NOMO-1 treated with DMSO at 0.1 percent for 48 hours (cell line): ENCODE data around the gene OGA.
"Not testable (repeated sequence)": the region's sequence is repeated elsewhere in the genome, so short reads cannot be mapped to it uniquely, and the experiment has no call there.

Source experiments
- DNase-seq: peaks from one replicate; lab custom pipeline; 2025; ENCODE audit not compliant: unreplicated experiment; lab: John Stamatoyannopoulos, UW

The OGA gene

DNA sequence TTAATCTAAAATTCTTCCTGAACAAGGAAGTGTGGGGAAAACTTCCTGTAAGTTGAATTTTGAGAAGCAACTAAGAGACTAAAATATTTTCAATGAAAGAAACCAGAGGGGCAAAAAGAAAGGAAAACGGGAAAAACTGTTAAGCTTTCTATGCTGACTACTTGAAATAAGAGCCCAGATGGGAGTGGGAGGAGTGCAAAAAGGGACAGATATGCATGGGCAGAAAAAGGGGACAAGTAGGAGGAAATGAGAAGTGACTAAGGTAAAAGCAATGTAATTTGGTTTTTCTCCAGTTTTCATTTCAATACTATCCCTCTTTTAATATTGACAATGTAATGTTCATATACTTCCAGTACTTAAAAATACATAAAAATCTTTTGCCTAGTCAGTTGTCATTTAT is 11.1 kb downstream of the OGA start:
- DNase-seq: no peak

DNA sequence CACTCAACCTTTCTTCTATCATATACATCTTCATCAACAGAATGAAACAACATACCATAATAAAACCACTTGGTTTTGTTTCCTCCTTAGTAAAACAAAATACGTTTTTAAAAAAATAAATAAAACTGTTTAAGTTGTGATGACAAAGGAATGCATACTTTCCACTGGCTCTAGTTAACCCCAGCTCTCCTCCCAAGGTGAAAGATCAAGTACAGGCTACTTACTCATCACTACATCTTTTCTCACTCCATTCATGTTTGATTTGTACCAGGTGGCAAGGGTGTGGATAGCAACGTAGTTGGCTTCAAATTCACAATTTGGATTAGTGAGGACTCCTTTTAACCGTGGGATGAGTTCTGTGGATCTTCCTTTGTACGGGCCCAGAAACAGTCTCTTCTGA is 14.7 kb downstream of the OGA start:
- no peak for DNase-seq

DNA sequence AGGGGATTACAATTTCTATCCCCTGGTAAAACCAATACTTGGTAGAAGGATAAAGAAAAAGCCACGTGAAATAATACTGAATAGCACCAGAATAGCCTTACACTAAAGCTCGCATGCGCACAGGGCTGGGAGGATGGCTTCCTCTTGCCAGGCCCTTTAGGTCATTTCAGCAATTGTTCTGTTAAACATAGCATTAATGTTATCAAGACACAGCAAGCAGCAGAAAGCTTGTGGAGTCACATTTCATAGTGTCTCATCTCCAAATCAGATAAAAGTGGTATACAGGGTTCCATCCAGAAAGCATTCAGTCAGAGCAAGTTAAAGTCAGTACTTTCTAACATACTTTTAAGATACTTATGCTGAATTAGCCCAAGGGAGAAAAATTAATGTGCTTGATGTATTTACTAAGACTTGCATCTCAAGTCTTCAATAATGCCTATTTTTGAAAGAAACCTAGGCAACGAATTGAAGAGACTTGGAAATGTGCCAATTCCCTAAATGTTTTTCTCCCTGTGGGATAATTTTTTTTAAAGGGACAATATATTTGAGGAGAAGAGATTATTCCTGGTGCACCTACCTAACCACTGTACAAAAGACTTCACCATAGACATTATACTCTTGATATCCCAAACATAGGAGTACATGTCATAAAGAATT is 20.7 kb downstream of the OGA start:
- DNase-seq: no peak

DNA sequence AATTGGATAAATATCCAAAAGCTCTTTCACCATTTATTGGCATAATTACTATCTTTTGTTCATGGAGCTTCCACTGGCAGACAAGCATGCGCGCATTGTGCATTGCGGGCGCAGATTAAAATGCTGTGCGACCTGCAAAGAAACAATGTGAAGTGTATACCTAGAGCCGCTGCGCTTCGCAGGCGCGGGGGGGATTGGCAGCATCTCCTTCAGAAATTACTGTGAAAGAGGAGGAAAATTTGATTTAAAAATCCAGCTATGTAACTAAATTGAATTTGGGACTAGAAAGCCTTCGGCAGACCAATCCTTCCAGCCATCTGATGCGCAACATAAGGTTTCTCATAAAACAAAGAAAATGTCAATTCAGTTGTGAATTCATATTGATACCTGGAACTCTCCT is 24.7 kb downstream of the OGA start:
- DNase-seq: no peak

DNA sequence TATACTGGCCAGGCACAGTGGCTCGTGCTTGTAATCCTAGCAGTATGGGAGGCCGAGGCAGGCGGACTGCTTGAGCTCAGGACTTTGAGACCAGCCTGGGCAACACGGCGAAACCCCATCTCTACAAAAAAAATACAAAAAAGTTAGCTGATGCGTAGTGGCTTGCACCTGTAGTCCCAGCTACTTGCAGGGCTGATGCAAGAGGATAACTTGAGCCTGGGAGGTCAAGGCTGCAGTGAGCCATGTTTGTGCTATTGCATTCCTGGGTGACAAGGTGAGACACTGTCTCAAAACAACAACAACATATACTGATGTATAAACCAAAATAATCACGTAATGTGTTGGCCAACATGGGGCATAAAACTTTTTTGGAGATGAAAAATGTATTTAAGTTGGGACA is 28.6 kb downstream of the OGA start:
- no peak for DNase-seq

DNA sequence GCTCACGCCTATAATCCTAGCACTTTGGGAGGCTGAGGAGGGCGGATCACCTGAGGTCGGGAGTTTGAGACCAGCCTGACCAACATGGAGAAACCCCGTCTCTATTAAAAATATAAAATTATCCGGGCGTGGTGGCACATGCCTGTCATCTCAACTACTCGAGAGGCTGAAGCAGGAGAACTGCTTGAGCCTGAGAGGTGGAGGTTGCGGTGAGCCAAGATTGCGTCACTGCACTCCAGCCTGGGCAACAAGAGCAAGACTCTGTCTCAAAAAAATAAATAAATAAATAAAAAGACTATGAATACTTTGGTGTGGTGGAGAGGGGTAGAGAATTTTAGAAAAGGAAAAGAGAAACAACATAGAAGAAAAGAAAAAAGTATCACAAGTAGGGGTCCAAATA is 29.0 kb downstream of the OGA start:
- DNase-seq: not testable (repeated sequence)

DNA sequence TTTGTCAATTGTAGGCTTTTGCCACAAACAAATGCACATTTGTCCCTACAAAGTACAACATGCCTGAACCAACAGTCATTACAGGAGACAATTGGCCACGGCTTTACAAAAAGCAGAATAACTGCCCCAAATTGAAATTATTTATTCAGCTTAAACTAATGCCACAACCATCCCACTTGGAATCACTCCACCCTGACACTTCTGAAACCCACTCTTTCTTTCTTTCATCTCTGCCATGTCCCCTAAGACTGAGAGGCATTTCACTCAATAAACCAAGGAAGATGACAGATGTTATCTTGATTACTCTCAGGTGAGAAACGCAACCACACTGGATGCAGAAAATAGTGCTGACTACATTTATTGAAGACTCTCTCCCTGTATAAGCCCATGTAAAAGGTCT is 32.4 kb downstream of the OGA start:
- DNase-seq: no peak

DNA sequence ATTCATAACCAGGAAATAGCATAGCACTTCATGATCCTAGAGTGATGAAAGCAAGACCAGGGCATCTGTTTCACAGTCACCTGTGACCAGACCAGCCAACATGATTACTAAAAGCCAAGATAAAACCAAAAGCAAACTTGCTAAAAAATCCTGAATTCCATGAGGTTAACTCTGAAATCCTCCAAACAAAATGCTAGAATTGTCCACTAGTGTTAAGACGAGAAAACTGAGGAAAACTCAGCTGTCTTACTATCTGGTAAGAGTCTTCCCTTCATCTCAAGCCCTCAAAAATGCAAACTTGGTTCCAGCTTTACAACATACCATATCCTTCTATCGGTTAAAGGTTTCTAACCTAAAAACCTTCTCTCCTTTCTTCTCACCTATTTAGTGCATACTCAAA is 33.7 kb downstream of the OGA start:
- no peak for DNase-seq

DNA sequence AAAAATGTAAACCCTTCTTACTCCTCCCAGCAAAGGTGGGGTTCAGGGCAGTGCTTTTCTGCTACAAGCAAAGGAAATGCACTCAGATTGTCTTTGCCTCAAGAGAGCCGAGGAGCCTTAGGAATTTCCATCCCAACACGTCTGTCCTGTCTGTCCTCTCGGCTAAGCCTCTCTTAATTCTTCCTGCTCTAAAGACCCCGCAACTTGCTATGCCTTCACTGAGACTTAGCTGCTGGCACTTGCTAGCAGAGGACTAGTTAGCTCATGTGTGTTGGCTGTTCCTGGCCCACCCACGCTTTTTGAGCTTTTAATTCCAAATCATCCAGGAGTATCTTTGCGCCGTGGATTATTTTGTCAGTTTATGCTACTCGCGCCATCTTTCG is 34.5 kb downstream of the OGA start:
- no peak for DNase-seq

DNA sequence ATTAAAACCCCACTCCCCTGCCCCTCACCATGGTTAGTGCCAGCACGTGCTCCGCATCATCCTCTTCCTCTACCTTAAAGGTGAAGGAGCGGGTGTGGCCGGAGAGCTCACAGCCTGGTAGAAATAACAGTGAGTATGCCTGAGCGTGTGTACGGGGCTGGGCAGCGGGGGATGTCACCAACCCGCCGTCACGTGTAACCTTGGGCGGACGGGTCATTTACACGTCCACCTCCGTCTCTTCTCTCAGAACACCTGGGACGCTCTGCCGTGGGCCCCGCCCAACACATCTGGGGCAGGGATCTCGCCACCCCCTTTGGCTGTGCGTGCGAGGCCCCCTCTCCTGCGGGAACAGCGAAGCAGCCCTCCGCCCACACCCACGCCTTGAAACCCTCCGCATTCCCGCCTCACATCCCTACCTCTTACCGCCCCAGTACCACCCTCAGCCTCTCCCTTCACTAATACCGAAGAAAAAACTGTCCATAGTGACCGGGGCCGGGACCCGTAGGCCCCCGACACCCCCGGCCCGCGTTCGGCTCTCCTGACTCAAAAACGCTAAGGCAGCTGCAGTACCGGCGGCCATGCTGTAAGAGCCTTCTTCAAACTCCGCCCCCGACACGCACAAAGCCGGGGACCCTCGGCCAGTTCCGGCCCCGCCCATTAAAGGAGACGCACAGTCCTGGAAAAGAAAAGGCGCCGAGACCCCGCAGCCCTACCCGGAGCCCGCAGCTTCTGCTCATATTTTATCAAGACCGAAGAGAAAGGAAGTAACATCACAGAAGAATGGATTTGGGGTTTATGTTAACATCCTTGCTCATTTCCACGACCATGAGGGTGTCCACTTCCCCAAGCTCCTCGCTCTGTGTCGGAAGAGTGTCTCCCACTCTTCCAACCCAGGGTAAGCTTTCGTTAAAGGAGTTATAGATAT is 35.2 kb downstream of the OGA start, which contains the start of gene NPM3:
NPM3 (minus strand) TSS at position 636 of the 925 bp plus-strand sequence; CDS start at position 580, 56 bp downstream.
- DNase-seq: peak; percentile 76

DNA sequence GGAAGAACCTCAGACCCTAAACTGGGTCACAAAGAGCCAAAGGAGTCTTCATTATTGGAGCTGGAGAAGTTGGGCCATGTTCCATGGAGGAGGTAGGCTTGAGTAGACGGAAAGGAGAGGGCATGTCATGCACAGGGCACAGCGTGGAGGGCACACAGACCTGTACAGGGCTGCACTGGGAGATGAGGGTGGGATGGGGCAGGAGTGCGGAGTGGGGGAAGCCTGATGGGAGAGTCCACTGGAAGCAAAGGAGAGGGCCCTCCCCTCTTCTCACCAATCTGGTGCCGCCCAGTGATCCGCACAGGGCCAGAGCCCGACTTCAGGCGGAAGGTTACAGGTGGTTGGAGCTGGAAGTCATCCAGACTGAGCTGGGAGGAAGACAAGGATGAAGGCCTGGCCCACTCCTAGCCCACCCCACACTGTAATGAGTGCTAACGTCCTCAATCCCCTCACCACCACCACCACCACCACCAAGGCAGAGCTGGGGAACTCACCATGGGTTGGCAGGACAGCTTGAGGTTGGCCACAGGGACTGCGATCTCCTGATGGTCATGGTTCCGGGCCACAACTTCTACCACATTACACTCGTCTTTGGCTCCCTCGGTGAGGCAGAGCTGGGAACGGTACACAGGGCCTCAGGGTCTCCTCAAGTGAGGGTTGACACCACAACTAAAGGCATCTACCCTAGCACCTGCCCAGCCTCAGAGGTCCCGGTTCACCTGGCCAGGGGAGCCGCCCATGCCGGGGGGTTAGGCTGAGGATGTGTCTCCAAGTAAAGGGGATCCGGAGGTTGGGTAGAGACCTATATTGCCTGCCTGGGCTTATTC is 36.0 kb downstream of the OGA start:
- DNase-seq: no peak

DNA sequence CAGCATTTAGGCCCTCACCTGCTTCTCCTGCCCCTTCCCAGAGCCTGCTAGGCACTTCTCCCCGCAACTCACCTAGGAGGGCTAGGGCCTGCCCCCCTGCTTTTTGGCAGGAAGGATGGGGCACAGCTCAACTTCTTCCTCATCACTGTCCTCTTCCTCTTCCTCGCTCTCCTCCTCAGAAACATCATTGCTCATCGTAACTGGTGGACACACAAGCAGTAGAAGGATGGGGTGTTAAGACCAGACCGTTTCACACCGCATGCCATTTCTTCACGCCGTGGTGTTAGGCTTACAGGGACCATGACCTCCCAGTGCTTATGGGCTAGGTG is 36.6 kb downstream of the OGA start:
- no peak for DNase-seq

DNA sequence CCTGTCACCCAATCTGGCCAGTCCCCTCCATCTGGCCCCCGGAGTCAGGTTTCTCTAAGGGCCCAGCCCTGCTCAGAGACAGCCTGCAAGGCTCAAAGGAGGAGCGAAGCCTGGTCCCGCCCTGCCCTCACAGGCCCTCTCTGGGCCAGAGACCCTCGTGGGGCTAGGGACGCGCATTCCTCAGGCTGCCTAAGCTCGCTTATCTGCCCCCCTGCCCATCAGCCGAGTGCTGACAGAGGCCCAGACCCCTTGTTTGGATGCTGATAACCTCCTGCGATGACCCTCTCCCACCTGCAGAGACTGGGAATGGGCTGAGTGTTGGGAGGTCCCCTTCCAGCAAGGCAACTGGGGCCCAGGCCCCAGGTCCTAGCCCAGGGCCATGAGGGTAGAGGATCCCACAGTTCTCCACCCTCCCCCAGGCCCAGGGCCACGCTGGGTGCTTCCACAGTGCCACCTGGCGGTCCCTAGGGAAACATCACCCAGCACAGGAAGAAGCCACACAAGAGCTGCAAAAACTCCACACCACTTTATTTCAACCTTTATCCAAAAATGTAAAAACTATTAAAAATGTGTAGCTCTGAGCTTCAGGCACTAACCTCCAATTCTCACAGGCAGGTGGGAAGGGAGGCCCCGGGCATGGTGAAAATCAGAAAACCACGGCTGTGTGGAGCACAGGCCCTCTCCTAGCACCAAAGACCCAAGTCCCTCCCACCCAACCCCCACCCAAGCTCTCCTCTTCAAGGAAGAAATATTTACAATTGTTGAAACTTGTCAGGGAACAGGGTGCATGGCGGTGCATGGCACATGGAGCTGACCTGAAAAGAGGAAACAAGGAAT is 37.2 kb downstream of the OGA start:
- peak; percentile 26 for DNase-seq

DNA sequence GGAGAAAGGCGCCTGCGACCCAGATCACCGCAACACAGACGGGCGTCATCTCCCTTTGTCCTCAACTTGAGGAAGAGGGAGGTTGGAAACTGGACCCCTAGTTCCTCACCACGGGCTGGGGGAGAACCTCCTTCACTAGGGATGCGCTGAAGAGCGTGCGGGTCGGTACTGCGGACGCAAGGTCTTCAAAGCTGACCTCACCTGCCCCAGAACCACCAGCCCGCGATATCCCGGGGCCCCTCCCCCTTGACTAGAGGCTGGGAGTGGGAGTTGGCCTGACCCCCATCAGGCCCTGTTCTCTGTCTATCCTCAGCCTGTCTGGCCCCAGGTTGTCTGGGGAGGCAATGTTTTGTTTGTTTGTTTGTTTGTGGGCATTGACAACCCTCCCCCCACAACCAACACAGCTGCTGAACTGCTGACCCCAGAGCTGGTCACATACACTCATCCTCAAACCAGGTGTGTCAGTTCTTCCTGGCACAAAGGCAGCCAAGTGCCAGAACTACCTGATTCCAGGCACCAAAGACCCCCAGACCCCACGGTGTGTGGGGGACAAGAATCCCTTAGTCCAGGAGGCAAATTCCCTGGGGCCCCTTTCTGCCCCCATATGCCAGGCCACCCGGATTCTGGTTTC is 37.9 kb downstream of the OGA start:
- DNase-seq: no peak

DNA sequence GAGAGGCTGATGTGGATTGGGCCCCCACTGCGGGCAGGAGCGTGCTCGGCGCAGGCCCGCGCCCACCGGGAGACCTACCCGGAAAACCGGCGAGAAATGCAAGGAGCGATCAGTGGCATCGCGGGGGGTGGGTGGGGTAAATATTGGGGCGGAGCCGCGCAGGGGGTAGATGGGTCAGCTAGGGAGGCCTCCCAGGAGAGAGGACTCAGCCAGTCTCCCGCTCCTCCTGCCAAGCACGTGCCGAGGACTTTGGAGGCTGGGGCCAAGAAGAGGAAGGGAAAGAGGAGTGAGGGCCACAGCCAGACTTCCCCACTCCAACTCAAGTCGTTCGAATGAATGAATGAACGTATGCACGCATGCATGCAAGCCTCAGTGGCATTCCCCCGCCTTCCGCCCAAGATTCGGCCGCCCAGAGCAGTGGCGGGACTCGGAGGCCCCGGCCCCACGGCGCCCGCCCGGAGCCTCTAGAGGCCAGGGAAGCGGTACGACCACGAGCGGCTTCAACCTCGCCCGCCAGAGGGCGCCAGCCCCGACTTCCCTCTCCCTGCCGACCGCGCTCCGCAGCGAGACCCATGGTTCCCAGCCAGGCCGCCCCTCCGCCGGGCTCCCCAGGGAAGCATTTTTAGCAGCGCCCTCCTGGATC is 38.6 kb downstream of the OGA start:
- peak; percentile 44 for DNase-seq

DNA sequence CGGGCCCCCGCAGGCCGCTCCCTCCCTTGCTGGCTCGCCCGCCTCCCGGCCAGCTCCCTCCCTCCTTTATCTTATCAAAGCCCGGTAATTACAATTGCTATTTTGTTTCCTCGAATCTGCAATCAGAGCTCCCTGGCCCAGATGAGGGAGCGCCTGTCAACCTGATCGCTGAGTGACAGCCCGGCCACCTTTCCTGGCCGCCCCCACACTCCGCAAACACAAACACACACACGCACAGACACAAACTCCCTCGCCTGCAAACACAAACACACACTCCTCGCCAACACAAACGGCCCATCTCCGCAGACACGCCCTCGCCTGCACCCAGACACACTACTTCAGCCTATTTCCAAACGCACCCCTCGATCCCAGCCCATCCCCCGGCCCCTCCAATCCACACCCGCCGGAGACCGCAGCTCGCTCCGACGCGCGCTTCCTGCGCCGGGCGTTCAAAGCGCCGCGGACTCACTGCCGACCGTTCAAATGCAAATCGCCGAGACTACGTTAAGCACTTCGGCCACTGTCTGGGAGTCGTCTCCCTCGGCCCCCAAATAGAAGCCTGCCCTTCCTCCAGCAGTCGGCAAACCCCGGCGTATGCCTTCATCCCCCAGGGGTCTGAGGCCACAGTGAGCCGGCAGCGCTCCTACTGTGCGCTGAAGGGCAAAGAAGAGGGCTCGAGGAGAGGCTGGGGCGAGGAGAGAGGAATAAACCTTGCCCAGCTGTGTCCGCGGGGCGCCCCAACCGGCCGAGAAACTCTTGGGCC is 39.3 kb downstream of the OGA start:
- DNase-seq: no peak

DNA sequence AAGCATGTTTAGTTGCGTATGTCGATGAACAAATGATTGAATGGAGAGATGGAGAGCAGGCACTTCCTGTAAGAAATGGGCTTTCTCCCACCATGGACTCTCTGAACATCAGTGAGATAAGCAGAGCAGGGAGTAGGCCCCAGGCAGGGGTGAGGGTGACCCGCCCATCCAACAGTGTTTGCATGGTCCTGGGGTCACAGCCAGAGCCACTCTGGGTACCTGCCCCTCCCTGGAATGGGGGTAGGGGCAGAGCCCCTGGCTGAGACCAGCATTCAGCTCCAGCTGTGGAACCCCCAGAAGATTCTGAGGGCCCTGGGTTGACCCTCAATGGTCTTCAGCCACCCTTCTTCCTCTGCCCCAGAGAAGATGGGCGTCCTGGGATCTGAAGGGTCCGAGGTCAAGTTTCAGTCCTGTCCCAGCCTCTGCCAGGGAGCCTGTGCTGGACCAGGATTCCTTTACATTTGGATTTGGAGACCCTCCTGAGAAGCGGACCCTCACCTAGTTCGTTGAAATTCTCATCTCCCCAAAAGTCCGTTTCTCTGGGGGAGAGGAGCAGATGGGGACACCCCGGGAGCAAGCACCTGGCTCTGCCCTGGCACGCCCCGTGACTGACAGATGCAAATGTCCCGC is 40.0 kb downstream of the OGA start:
- DNase-seq: no peak

DNA sequence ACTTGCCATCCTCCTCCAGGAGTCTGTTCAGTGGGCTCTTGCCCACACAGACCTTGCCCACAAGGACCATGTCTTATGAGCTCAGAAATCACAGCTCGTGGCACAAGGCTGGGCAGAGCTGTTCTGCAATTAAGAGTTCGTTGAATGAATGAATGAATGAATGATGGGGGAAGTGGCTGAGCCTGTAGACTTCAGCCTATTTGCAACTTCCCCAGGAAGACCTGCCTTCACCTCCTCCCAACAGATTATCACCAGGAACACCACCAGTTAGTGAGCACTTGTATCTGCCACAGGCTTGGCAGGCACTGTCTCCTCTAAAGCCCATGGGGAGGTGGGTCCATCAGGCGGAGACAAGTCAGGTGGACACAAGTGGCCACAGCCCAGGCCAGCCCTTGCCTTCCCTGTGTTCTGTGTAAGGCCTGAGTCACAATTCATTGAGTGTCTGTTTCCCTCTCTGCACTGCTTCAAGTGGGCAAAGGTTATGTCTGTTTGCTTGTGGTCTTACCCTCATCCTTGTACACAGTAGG is 40.6 kb downstream of the OGA start:
- no peak for DNase-seq
